Transverse colon (tissue), 4 donors: Measurements from ENCODE around the gene MYADM. TPM values are rescaled to one million over a fixed set of nuclear protein-coding genes. Genes with fewer than 3 reads are reported as not detected.
"Not testable (repeated sequence)": the region's sequence is repeated elsewhere in the genome, so short reads cannot be mapped to it uniquely, and the experiment has no call there.

Experiments
- DNase-seq: peaks from one replicate; pipeline ENCODE4 v3.0.0-alpha.2; 2019
- H3K27ac ChIP-seq, 4 donors: fragments of 200-600 bp; sonication (generic); 2 replicates each; pipeline ENCODE4 v1.5.1; 2016 to 2018; ENCODE audit warnings: inconsistent platforms in 4 of 4
- H3K27me3 ChIP-seq: fragments of 200-600 bp; sonication (generic); 2 replicates; pipeline ENCODE4 v1.5.1; 2017; ENCODE audit warnings: inconsistent platforms
- H3K36me3 ChIP-seq, 4 donors: fragments of 200-600 bp; sonication (generic); 2 replicates each; pipeline ENCODE4 v1.5.1; 2017 to 2019; ENCODE audit warnings: inconsistent platforms in 4 of 4
- H3K4me1 ChIP-seq, 4 donors: fragments of 200-600 bp; sonication (generic); 2 replicates each; pipeline ENCODE4 v1.5.1; 2017 to 2020; ENCODE audit warnings: inconsistent platforms in 4 of 4
- H3K4me3 ChIP-seq, 4 donors: fragments of 200-600 bp; sonication (generic); 1 replicate in 1 of 4; 2 replicates in 3 of 4; pipeline versions ENCODE4 v1.5.1 to v1.6.1; 2017 to 2019; ENCODE audit warnings: inconsistent platforms in 4 of 4
- H3K9me3 ChIP-seq, 2 donors: fragments of 200-600 bp; sonication (generic); 2 replicates each; pipeline ENCODE4 v1.5.1; 2017 to 2019; ENCODE audit warnings: inconsistent platforms in 2 of 2
- EP300 ChIP-seq: sonication (generic); formaldehyde crosslinking; IDR thresholded peaks from one replicate; pipeline ENCODE4 v1.6.1; 2017; ENCODE audit warnings: antibody characterized with exemption, low read depth
- POLR2A ChIP-seq: fragments of 450-650 bp; IDR thresholded peaks from one replicate; pipeline ENCODE4 v1.6.1; 2016; ENCODE audit warnings: antibody characterized with exemption, mild to moderate bottlenecking, moderate library complexity
- POLR2AphosphoS5 ChIP-seq, 3 donors: sonication (generic); formaldehyde crosslinking; IDR thresholded peaks; one replicate each; pipeline ENCODE4 v1.6.1; 2016; ENCODE audit warnings: antibody characterized with exemption in 3 of 3
- WGBS, 2 donors: methylation state at CpG; one replicate each; pipeline ENCODE4 v1.1.5; 2018; ENCODE audit warnings: low coverage in 1 of 2; 5-methylcytosine and 5-hydroxymethylcytosine counted together
- in situ Hi-C, 4 donors: fragments of 200-750 bp; cut with MboI; loops; one replicate each; pipeline versions ENCODE4 v1.15.0 to v1.15.1; 2017; ENCODE audit warnings: low sequenced_read_pairs in 3 of 4, low pct_ligation_motif_present in 1 of 4, low pct_unique_long_range_greater_than_20kb in 1 of 4
- intact Hi-C: fragments of 100-400 bp; cut with DNase I; formaldehyde crosslinking; loops from one replicate; pipeline ENCODE4 v1.15.1; 2023; ENCODE audit warnings: low total_unique reads
- total RNA-seq, 4 donors: library from RNA; depleted of rRNA; stranded (reverse); fragments of >200 nt; gene quantifications; one replicate each; pipeline ENCODE4 v1.1.0, GENCODE V29; 2016
- TF ChIP-seq, protein P1 (sequence below), 5 experiments: fragments of 200-600 bp in 3 of 5; fragments of 450-650 bp in 2 of 5; sonication (generic) in 3 of 5; IDR thresholded peaks; 1 replicate in 2 of 5; 2 replicates in 3 of 5; pipeline ENCODE4 v1.5.1; 2016 to 2017; ENCODE audit warnings: antibody characterized with exemption in 5 of 5, inconsistent platforms in 3 of 5, mild to moderate bottlenecking in 2 of 5, moderate library complexity in 1 of 5

Gene MYADM
- total RNA-seq, 4 donors from 2014 or later, result 33.3 to 222 (median 79.1) TPM

DNA sequence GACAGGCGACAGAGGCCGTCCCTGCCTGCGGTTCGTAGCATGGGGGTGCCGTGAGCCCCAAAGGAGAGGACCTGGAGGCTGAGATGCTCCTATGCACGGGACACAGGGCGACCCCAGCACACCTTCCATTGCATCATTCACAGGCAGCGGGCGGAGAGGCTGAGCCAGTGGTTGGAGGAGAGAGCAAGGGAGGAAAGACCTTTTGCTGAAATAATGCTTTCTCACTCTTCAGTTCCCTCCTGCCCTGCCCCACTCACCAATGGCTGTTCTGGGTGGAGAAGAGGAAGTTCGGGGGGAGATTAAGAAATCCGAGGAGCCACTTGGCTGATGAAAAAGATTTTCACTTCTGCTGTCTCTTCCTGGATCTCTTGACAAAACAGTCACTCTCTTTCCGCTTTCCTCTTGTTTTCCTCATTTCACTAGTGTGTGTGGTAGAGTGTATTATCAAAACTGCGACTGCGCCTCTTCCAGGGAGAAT, 43.5 kb upstream of the MYADM start, which contains the start of gene NLRP12:
TSS of gene NLRP12 (minus strand) at position 181 of the 478 bp plus-strand sequence. CDS start at position 41, 140 bp downstream.
- WGBS, 2 donors, result 40 to 66% methylated on average over 3 to 14 of the region's 14 CpGs
- H3K27ac ChIP-seq, result no peak within 1 kb of the TSS
- no peaks in the 10 kb centered on the region for H3K4me1 ChIP-seq
- H3K9me3 ChIP-seq, result no peaks in the 10 kb centered on the region
- intact Hi-C loops, result no loop called here
- no peak within 1 kb of the TSS for H3K4me3 ChIP-seq
- H3K36me3 ChIP-seq, result no peaks in the 10 kb centered on the region
- no peak for DNase-seq
- peaks cover 2% of the 10 kb centered on the region for H3K27me3 ChIP-seq
- TF ChIP-seq, protein P1, sequence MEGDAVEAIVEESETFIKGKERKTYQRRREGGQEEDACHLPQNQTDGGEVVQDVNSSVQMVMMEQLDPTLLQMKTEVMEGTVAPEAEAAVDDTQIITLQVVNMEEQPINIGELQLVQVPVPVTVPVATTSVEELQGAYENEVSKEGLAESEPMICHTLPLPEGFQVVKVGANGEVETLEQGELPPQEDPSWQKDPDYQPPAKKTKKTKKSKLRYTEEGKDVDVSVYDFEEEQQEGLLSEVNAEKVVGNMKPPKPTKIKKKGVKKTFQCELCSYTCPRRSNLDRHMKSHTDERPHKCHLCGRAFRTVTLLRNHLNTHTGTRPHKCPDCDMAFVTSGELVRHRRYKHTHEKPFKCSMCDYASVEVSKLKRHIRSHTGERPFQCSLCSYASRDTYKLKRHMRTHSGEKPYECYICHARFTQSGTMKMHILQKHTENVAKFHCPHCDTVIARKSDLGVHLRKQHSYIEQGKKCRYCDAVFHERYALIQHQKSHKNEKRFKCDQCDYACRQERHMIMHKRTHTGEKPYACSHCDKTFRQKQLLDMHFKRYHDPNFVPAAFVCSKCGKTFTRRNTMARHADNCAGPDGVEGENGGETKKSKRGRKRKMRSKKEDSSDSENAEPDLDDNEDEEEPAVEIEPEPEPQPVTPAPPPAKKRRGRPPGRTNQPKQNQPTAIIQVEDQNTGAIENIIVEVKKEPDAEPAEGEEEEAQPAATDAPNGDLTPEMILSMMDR (IDR thresholded peaks at IDR 0.05), result no peak
- TF ChIP-seq EP300, result no peak
- TF ChIP-seq POLR2A, result no peak
- no peak for TF ChIP-seq POLR2AphosphoS5 (IDR thresholded peaks at IDR 0.05)
- in situ Hi-C loops, result loop anchor here in 3 of 4 donors (10.0 to 25.0 kb wide), 2 partner anchors 213 to 221 kb away; no protein-coding TSS in a partner anchor

DNA sequence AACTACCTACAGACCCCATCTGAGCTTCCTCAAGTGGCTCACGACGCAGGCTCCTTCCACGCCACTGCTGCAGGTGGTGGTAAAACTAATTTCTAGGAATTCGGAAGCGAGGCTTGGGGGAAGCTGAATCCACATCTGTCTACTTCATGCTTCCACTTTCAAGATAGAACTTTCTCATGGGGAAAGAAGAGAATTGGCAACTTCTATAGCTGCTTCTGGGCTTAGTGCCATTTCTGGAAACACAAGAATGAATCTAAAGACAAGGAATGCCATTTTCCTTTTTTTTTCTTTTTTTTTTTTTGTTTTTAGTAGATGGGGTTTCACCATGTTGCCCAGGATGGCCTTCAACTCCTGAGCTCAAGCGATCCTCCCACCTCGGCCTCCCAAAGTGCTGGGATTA, 40.8 kb upstream of the MYADM start:
- WGBS, 2 donors, result 71 to 74% methylated on average over 2 to 7 of the region's 7 CpGs
- TF ChIP-seq POLR2AphosphoS5 (IDR thresholded peaks at IDR 0.05) (no peak), POLR2A (no peak), EP300 (no peak)
- TF ChIP-seq, protein P1 (IDR thresholded peaks at IDR 0.05), result no peak
- Histone ChIP-seq H3K27ac (no peak overlapping the region), H3K27me3 (peaks cover 10% of the 10 kb centered on the region), H3K36me3 (no peaks in the 10 kb centered on the region), H3K4me3 (no peak overlapping the region), H3K4me1 (no peaks in the 10 kb centered on the region), H3K9me3 (no peaks in the 10 kb centered on the region)
- intact Hi-C loops (no loop called here), in situ Hi-C loops (loop anchor here in 1 of 4 donors (10.0 kb wide), 1 partner anchor 218 kb away; no protein-coding TSS in a partner anchor)
- DNase-seq, result no peak

DNA sequence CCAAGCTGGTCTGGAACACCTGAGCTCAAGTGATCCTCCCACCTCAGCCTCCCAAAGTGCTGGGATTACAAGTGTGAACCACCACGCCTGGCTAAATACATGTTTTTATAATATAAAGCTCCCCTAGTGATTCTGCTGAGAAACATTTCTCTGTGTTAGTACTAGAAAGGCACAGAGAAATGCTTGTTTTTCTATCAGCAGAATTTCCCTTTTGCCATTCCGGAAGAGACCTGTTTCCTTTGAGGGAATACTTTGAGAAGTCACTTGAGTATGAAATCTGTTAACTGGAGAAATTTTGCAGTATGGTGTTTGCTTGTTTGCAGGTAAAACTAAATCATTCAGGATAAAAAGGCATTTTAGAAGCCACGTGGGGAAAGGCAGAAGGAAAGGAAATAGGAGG, 39.2 kb upstream of the MYADM start:
- DNase-seq, result no peak
- WGBS, 2 donors, result 53 to 56% methylated on average over 3 of the region's 3 CpGs
- TF ChIP-seq EP300, result no peak
- no peak for TF ChIP-seq POLR2AphosphoS5 (IDR thresholded peaks at IDR 0.05)
- TF ChIP-seq, protein P1 (IDR thresholded peaks at IDR 0.05), result no peak
- no peak for TF ChIP-seq POLR2A
- in situ Hi-C loops, result loop anchor here in 1 of 4 donors (10.0 kb wide), 1 partner anchor 216 kb away; no protein-coding TSS in a partner anchor
- Histone ChIP-seq H3K4me1 (no peaks in the 10 kb centered on the region), H3K4me3 (no peak overlapping the region), H3K27ac (no peak overlapping the region), H3K9me3 (no peaks in the 10 kb centered on the region), H3K36me3 (no peaks in the 10 kb centered on the region), H3K27me3 (peaks cover 22% of the 10 kb centered on the region)
- intact Hi-C loops, result no loop called here

DNA sequence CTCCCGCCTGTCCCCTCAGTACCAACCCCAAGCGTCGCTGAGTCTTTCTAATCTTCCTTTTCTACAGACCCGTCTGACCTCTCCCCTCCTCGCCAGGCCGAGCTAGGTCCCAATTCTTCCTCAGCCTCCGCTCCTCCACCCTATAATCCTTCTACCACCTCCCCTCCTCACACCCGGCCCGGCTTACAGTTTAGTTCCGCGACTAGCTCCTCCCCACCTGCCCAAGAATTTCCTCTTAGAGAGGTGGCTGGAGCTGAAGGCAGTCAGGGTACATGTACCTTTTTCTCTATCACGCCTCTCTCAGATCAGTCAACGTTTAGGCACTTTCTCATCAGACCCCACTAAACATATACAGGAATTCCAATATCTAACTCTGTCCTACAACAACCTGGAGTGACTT, 34.8 kb upstream of the MYADM start:
- H3K4me3 ChIP-seq, H3K9me3 ChIP-seq, H3K27ac ChIP-seq, H3K4me1 ChIP-seq, in situ Hi-C loops, H3K36me3 ChIP-seq, DNase-seq: not testable (repeated sequence)
- H3K27me3 ChIP-seq, result peaks cover 29% of the 10 kb centered on the region
- 1 to 24% methylated on average over 10 to 13 of the region's 13 CpGs for WGBS, 2 donors
- intact Hi-C loops, result loop anchor here (5.0 kb wide), 1 partner anchor 99 kb away; no protein-coding TSS in a partner anchor

DNA sequence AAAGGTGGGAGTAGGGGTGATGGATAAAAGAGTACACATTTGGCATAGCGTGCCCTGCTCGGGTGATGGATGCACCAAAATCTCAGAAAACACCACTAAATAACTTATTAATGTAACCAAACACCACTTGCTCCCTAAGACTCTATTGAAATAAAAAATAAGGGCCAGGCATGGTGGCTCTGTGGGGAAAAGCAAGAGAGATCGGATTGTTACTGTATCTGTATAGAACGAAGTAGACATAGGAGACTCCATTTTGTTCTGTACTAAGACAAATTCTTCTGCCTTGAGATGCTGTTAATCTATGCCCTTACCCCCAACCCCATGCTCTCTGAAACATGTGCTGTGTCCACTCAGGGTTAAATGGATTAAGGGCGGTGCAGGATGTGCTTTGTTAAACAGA, 29.2 kb upstream of the MYADM start:
- H3K27ac ChIP-seq, in situ Hi-C loops, H3K27me3 ChIP-seq, H3K9me3 ChIP-seq, H3K36me3 ChIP-seq, intact Hi-C loops, DNase-seq, H3K4me3 ChIP-seq: not testable (repeated sequence)
- 67 to 97% methylated on average over 4 to 5 of the region's 5 CpGs for WGBS, 2 donors
- peaks cover 0 to 11% (median 0%) of the 10 kb centered on the region in 4 donors for H3K4me1 ChIP-seq

DNA sequence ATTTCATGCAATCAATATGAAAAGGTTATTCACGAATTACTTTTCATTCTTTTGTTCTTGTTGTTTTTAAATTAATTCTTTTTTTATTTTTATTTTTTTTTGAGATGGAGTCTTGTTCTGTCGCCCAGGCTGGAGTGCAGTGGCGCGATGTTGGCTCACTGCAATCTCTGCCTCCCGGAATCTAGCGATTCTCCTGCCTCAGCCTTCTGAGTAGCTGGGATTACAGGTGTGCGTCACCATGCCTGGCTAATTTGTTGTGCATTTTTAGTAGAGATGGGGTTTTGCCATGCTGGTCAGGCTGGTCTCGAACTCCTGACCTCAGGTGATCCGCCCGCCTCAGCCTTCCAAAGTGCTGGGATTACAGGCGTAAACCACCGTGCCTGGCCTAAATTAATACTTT, 27.4 kb upstream of the MYADM start:
- H3K27me3 ChIP-seq, H3K36me3 ChIP-seq, H3K27ac ChIP-seq, DNase-seq, H3K9me3 ChIP-seq, H3K4me3 ChIP-seq: not testable (repeated sequence)
- in situ Hi-C loops (loop anchor here in 3 of 4 donors (5.0 to 10.0 kb wide), 3 partner anchors 47 to 185 kb away; partner anchors contain the start of gene CACNG7 (in 1 of the 3)), intact Hi-C loops (loop anchor here (5.0 kb wide), 1 partner anchor 182 kb away; no protein-coding TSS in a partner anchor)
- peaks cover 0 to 11% (median 0%) of the 10 kb centered on the region in 4 donors for H3K4me1 ChIP-seq
- WGBS, 2 donors, result 94 to 97% methylated on average over 7 to 12 of the region's 12 CpGs

DNA sequence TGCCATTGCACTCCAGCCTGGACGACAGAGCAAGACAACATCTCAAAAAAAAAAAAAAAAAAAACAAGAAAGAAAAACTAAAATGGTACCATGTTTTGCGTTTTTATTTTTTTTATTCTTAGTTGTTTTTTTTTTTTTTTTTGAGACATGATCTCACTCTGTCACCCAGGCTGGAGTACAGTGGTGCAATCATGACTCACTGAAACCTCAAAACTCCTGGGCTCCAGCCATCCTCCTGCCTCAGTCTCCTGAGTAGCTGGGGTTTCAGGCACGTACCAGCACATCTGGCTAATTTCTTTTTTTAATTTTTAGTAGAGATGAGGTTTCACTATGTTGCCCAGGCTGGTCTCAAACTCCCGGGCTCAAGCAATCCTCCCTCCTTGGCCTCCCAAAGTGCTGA, 26.8 kb upstream of the MYADM start:
- H3K4me1 ChIP-seq, result peaks cover 0 to 11% (median 0%) of the 10 kb centered on the region in 4 donors
- H3K36me3 ChIP-seq, H3K4me3 ChIP-seq, H3K27me3 ChIP-seq, DNase-seq, H3K27ac ChIP-seq, H3K9me3 ChIP-seq: not testable (repeated sequence)
- WGBS, 2 donors, result 75 to 95% methylated on average over 2 to 4 of the region's 4 CpGs
- in situ Hi-C loops (loop anchor here in 3 of 4 donors (5.0 to 10.0 kb wide), 3 partner anchors 46 to 184 kb away; partner anchors contain the start of gene CACNG7 (in 1 of the 3)), intact Hi-C loops (loop anchor here (5.0 kb wide), 1 partner anchor 181 kb away; no protein-coding TSS in a partner anchor)
